GM12878 (cell line): ENCODE results near the gene CBX2. TPM values are rescaled to one million over a fixed set of nuclear protein-coding genes. Genes with fewer than 3 reads are reported as not detected.

ENCODE experiments used
- ATAC-seq: fragments of 200-7000 bp; cut with Tn5 transposase; 3 replicates; pipeline ENCODE4 v1.9.1; 2020; ENCODE audit warnings: mild to moderate bottlenecking, moderate library complexity
- BruUV-seq: library from RNA; stranded (reverse); fragments of 400-500 nt; replicated peaks from 2 replicates; lab custom pipeline; 2021; lab: Mats Ljungman, UMichigan
- CTCF ChIA-PET: fragments of 300-600 bp; sonication (Branson Sonifier 250); formaldehyde crosslinking; extraction: SDS; loops from one replicate; lab custom pipeline; 2021; ENCODE audit warnings: inconsistent platforms; lab: Yijun Ruan, JAX
- POLR2A ChIA-PET: fragments of 350-600 bp; formaldehyde crosslinking; extraction: SDS; loops from one replicate; lab custom pipeline; 2021; ENCODE audit warnings: inconsistent platforms; lab: Charles Lee
- RAD21 ChIA-PET: fragments of 300-600 bp; sonication (Branson Sonifier 250); formaldehyde crosslinking; loops from one replicate; lab custom pipeline; 2023; ENCODE audit warnings: antibody characterized with exemption; ENCODE audit not compliant: unreplicated experiment; lab: Charles Lee
- SMC1A ChIA-PET: fragments of 300-600 bp; sonication (Branson Sonifier 250); formaldehyde crosslinking; loops from one replicate; lab custom pipeline; 2023; ENCODE audit not compliant: unreplicated experiment, uncharacterized antibody; lab: Charles Lee
- DNase-seq: peaks from one replicate; pipeline ENCODE4 v3.0.0-alpha.2; 2011; ENCODE audit warnings: low read depth, low spot score
- FAIRE-seq: peaks from 3 replicates; lab custom pipeline; 2011; peaks lifted over from hg19 to GRCh38; lab: Jason Lieb, UNC
- H2AFZ ChIP-seq: 2 replicates; pipeline ENCODE4 v1.6.0; 2011; ENCODE audit warnings: low read depth, low read length, control low read depth; ENCODE audit not compliant: control insufficient read depth
- H3K27ac ChIP-seq: 2 replicates; pipeline ENCODE4 v1.5.1; 2011; ENCODE audit warnings: control low read depth; ENCODE audit not compliant: control insufficient read depth, insufficient read depth
- H3K27me3 ChIP-seq, 2 experiments: replicated peaks in 1 of 2; 2 replicates each; pipeline versions ENCODE4 v1.6.0 to v1.6.1; 2011; ENCODE audit warnings: low read length in 1 of 2; ENCODE audit not compliant: control insufficient read depth in 2 of 2, insufficient read depth in 2 of 2
- H3K36me3 ChIP-seq, 2 experiments: 2 replicates each; pipeline ENCODE4 v1.5.1; 2011; ENCODE audit warnings: low read length in 1 of 2; ENCODE audit not compliant: control insufficient read depth in 2 of 2, insufficient read depth in 2 of 2
- H3K4me1 ChIP-seq: 2 replicates; pipeline ENCODE4 v1.6.1; 2011; ENCODE audit warnings: mild to moderate bottlenecking, low read length, moderate library complexity, mixed read lengths; ENCODE audit not compliant: control insufficient read depth, insufficient read depth
- H3K4me2 ChIP-seq: 2 replicates; pipeline ENCODE4 v1.6.0; 2011; ENCODE audit warnings: control low read depth; ENCODE audit not compliant: control insufficient read depth, insufficient read depth
- H3K4me3 ChIP-seq: fragments of 200-600 bp; sonication (generic); 2 replicates; pipeline ENCODE4 v1.5.1; 2016
- H3K79me2 ChIP-seq: 2 replicates; pipeline ENCODE4 v1.6.0; 2011; ENCODE audit warnings: low read length; ENCODE audit not compliant: control insufficient read depth, insufficient read depth
- H3K9ac ChIP-seq: 2 replicates; pipeline ENCODE4 v1.8.0; 2011; ENCODE audit warnings: low read length, control low read depth, mixed read lengths; ENCODE audit not compliant: control insufficient read depth, insufficient read depth
- H3K9me3 ChIP-seq: replicated peaks from 3 replicates; pipeline ENCODE4 v1.5.1; 2011; ENCODE audit warnings: mild to moderate bottlenecking, low read length; ENCODE audit not compliant: control insufficient read depth, insufficient read depth
- H4K20me1 ChIP-seq: 2 replicates; pipeline ENCODE4 v1.6.0; 2011; ENCODE audit not compliant: control insufficient read depth, insufficient read depth
- ATF7 ChIP-seq: fragments of 450-650 bp; IDR thresholded peaks from 2 replicates; pipeline ENCODE4 v1.6.1; 2016; ENCODE audit warnings: low read depth, mild to moderate bottlenecking
- MYB ChIP-seq: fragments of 150-350 bp; IDR thresholded peaks from 2 replicates; pipeline ENCODE4 v1.6.1; 2014; ENCODE audit warnings: mild to moderate bottlenecking, low read depth, low read length, borderline replicate concordance
- NKRF ChIP-seq: fragments of 450-650 bp; conservative IDR thresholded peaks from 2 replicates; pipeline ENCODE4 v1.6.1; 2017; ENCODE audit warnings: mild to moderate bottlenecking, moderate library complexity
- RAD51 ChIP-seq: fragments of 450-650 bp; IDR thresholded peaks from 2 replicates; pipeline ENCODE4 v1.6.1; 2016; ENCODE audit warnings: moderate library complexity, mild to moderate bottlenecking, inconsistent platforms
- SP1 ChIP-seq: IDR thresholded peaks from one replicate; pipeline ENCODE4 v1.6.1; 2011; ENCODE audit warnings: low read depth, low read length
- SPI1 ChIP-seq: IDR thresholded peaks from 2 replicates; pipeline ENCODE4 v1.6.1; 2011; ENCODE audit warnings: low read depth, mild to moderate bottlenecking, low read length, moderate library complexity, borderline replicate concordance; ENCODE audit not compliant: insufficient read depth
- ZBED1 ChIP-seq: IDR thresholded peaks from 2 replicates; pipeline ENCODE4 v1.6.1; 2016; ENCODE audit warnings: borderline replicate concordance
- ZNF207 ChIP-seq: fragments of 450-650 bp; IDR thresholded peaks from 2 replicates; pipeline ENCODE4 v1.6.1; 2014; ENCODE audit warnings: antibody characterized with exemption, mild to moderate bottlenecking, borderline replicate concordance
- WGBS: methylation state at CpG from one replicate; pipeline ENCODE4 v1.1.6; 2016; ENCODE audit warnings: low lambda C conversion rate; ENCODE audit not compliant: insufficient replicate concordance, insufficient coverage; ENCODE audit errors: missing lambda C conversion rate; 5-methylcytosine and 5-hydroxymethylcytosine counted together
- in situ Hi-C: fragments of 300-500 bp; cut with MboI; formaldehyde crosslinking; loops from 9 replicates; pipeline ENCODE4 v1.14.3; 2018; ENCODE audit warnings: mixed read lengths
- intact Hi-C: fragments of 100-400 bp; cut with micrococcal nuclease; formaldehyde crosslinking; loops from one replicate; pipeline ENCODE4 v1.14.2; 2022; ENCODE audit not compliant: unreplicated experiment
- polyA plus RNA-seq, 11 experiments: library from polyadenylated mRNA; depleted of rRNA in 4 of 11; unstranded in 6 of 11; stranded (reverse) in 5 of 11; fragments of >200 nt; fragmentation: Nextera tagmentation in 4 of 11; fragmentation: Illumina TruSeq in 1 of 11; extraction: Ambion mirVana in 4 of 11; extraction: Trizol in 1 of 11; gene quantifications; 1 replicate in 1 of 11; 2 replicates in 10 of 11; pipeline versions ENCODE4 v1.2.1 to v1.2.3, GENCODE V29; 2011 to 2016; ENCODE audit warnings: inconsistent platforms in 2 of 11, missing spikeins in 2 of 11, low read depth in 1 of 11
- total RNA-seq, 4 experiments: library from RNA; depleted of rRNA in 3 of 4; stranded (reverse); fragments of >200 nt in 3 of 4; fragmentation: Illumina TruSeq in 1 of 4; extraction: Trizol in 1 of 4; gene quantifications; 2 replicates each; pipeline versions ENCODE4 v1.2.1 to v1.2.3, GENCODE V29; 2013 to 2021

CBX2 gene
- total and polyA plus RNA-seq, 10 of the 15 experiments (the other 5 are each of a cell fraction or from before 2014, with no cell fraction given) = 0.35 to 7.5 (median 4.2) TPM

- Histone ChIP-seq H3K79me2 (no peaks in the 10 kb centered on the region), H3K4me3 (no peak overlapping the region), H3K4me2 (no peak overlapping the region), H4K20me1 (no peaks in the 10 kb centered on the region), H3K27ac (no peak overlapping the region), H2AFZ (no peak overlapping the region), H3K9ac (no peak overlapping the region), H3K27me3 (peaks cover 0 to 4% of the 10 kb centered on the region in 2 experiments; a peak in 2 of 4 replicates), H3K4me1 (peaks cover 13% of the 10 kb centered on the region), H3K36me3 (no peaks in the 10 kb centered on the region), H3K9me3 (no peaks in the 10 kb centered on the region)
- no peak for TF ChIP-seq ZNF207
- TF ChIP-seq NKRF = no peak
- TF ChIP-seq ATF7 = no peak
- no peak for TF ChIP-seq MYB
- no peak for TF ChIP-seq RAD51
- TF ChIP-seq SP1 = no peak
- no peak for TF ChIP-seq ZBED1
- no peak for TF ChIP-seq SPI1
- in situ Hi-C loops (no loop called here), intact Hi-C loops (loop anchor here (2.0 to 5.0 kb wide), 2 partner anchors 90 to 227 kb away; partner anchors contain the start of gene CBX4)
- WGBS = 19% methylated on average over 66 of the region's 74 CpGs
- ChIA-PET CTCF (no interaction called here), POLR2A (no interaction called here), RAD21 (no interaction called here), SMC1A (no interaction called here)
- no peak for ATAC-seq
- DNase-seq = no peak
- no TSS peak for BruUV-seq
- FAIRE-seq = no peak
Observed at GRCh38 chr17:79747508-79748294, 30.2 kb upstream of the CBX2 start.
